Prostate gland (tissue), 2 donors: Measurements from ENCODE around the gene MYO16. TPM values are rescaled to one million over a fixed set of nuclear protein-coding genes. Genes with fewer than 3 reads are reported as not detected.
A peak's percentile ranks its signal among the peaks of the same experiment; 100 is the strongest.

Source experiments
- DNase-seq: peaks from one replicate; pipeline ENCODE4 v3.0.0-alpha.2; 2019; ENCODE audit warnings: low spot score
- H3K27ac ChIP-seq, 2 donors: fragments of 200-600 bp; sonication (generic); 2 replicates each; pipeline ENCODE4 v1.5.1; 2017 to 2019
- H3K27me3 ChIP-seq: fragments of 200-600 bp; sonication (generic); replicated peaks from 2 replicates; pipeline ENCODE4 v1.5.1; 2019; ENCODE audit not compliant: insufficient read depth
- H3K36me3 ChIP-seq, 2 donors: fragments of 200-600 bp; sonication (generic); 1 replicate in 1 of 2; 2 replicates in 1 of 2; pipeline versions ENCODE4 v1.5.1 to v1.8.1; 2017 to 2019
- H3K4me1 ChIP-seq: fragments of 200-600 bp; sonication (generic); replicated peaks from 2 replicates; pipeline ENCODE4 v1.5.1; 2019
- H3K4me3 ChIP-seq, 2 donors: fragments of 200-600 bp; sonication (generic); 2 replicates each; pipeline ENCODE4 v1.5.1; 2017 to 2019
- H3K9me3 ChIP-seq: fragments of 200-600 bp; sonication (generic); 2 replicates; pipeline ENCODE4 v1.5.1; 2017
- POLR2A ChIP-seq: fragments of 450-650 bp; IDR thresholded peaks from one replicate; pipeline ENCODE4 v1.6.1; 2016; ENCODE audit warnings: antibody characterized with exemption, mild to moderate bottlenecking
- POLR2AphosphoS5 ChIP-seq: sonication (generic); formaldehyde crosslinking; IDR thresholded peaks from one replicate; pipeline ENCODE4 v1.6.1; 2017; ENCODE audit warnings: antibody characterized with exemption
- WGBS: methylation state at CpG from one replicate; pipeline ENCODE4 v1.1.5; 2018; 5-methylcytosine and 5-hydroxymethylcytosine counted together
- intact Hi-C: fragments of 100-400 bp; cut with DNase I; formaldehyde crosslinking; loops from one replicate; pipeline ENCODE4 v1.14.2; 2022
- total RNA-seq, 2 donors: library from RNA; depleted of rRNA; stranded (reverse); fragments of >200 nt; gene quantifications; one replicate each; pipeline ENCODE4 v1.1.0, GENCODE V29; 2016
- TF ChIP-seq, protein P1 (sequence below), 4 experiments: fragments of 200-600 bp in 2 of 4; fragments of 450-650 bp in 2 of 4; sonication (generic) in 2 of 4; IDR thresholded peaks; 1 replicate in 3 of 4; 2 replicates in 1 of 4; pipeline ENCODE4 v1.5.1; 2016 to 2019; ENCODE audit warnings: antibody characterized with exemption in 4 of 4, mild to moderate bottlenecking in 2 of 4, moderate library complexity in 2 of 4

MYO16 gene
- total RNA-seq, 2 donors from 2014 or later, result 0.14 to 0.85 TPM

DNA sequence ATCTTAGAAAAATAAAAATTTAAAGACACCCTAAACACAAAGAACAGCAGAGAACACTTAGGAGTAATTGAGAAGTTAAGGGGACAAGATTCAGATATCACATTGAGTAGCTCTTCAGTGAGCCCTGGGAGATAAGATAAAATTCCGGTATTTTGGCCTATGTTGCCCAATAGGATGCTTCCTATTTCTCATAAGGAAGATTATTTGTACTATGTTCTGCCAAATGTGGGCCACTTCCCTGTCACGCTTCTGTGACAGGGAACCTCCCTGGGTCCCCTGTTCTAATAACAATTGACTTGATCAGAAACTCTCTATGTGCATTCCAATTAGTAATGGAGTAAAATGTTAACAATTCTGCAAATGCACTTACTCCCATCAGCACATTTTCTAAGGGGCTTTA lies 310.7 kb downstream of the MYO16 start:
- no peak overlapping the region for H3K4me3 ChIP-seq
- H3K27me3 ChIP-seq, result no peaks in the 10 kb centered on the region
- TF ChIP-seq, protein P1, sequence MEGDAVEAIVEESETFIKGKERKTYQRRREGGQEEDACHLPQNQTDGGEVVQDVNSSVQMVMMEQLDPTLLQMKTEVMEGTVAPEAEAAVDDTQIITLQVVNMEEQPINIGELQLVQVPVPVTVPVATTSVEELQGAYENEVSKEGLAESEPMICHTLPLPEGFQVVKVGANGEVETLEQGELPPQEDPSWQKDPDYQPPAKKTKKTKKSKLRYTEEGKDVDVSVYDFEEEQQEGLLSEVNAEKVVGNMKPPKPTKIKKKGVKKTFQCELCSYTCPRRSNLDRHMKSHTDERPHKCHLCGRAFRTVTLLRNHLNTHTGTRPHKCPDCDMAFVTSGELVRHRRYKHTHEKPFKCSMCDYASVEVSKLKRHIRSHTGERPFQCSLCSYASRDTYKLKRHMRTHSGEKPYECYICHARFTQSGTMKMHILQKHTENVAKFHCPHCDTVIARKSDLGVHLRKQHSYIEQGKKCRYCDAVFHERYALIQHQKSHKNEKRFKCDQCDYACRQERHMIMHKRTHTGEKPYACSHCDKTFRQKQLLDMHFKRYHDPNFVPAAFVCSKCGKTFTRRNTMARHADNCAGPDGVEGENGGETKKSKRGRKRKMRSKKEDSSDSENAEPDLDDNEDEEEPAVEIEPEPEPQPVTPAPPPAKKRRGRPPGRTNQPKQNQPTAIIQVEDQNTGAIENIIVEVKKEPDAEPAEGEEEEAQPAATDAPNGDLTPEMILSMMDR (IDR thresholded peaks at IDR 0.05), result no peak
- no peak for TF ChIP-seq POLR2A
- TF ChIP-seq POLR2AphosphoS5, result no peak
- H3K36me3 ChIP-seq, result no peaks in the 10 kb centered on the region
- H3K4me1 ChIP-seq, result no peaks in the 10 kb centered on the region
- no peaks in the 10 kb centered on the region for H3K9me3 ChIP-seq
- 81% methylated on average over 2 of the region's 2 CpGs for WGBS
- H3K27ac ChIP-seq, result no peak overlapping the region
- no peak for DNase-seq
- intact Hi-C loops, result no loop called here

DNA sequence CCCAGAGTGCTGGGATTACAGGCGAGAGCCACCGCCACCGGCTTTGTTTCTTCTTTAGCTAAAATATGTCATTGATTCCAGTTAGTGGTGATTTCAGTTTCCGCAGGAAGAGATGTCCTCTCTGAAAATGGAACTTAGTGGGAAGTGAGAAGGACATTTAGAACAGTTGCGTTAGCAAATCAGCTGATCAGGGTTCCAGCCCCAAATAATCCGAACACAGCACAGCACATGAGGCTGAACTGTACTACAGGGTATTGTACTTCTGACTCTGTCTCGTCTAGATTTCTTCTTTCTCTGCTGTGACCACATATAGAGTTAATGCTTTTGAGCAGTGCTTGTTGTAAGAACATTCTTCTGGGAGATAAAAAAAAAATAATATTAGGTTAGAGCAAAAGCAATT lies 314.4 kb downstream of the MYO16 start:
- 88% methylated on average over 7 of the region's 7 CpGs for WGBS
- TF ChIP-seq, protein P1 (IDR thresholded peaks at IDR 0.05), result no peak
- TF ChIP-seq POLR2A (no peak), POLR2AphosphoS5 (no peak)
- intact Hi-C loops, result no loop called here
- Histone ChIP-seq H3K4me1 (no peaks in the 10 kb centered on the region), H3K36me3 (no peaks in the 10 kb centered on the region), H3K9me3 (no peaks in the 10 kb centered on the region), H3K27ac (no peak overlapping the region), H3K4me3 (no peak overlapping the region), H3K27me3 (no peaks in the 10 kb centered on the region)
- no peak for DNase-seq

DNA sequence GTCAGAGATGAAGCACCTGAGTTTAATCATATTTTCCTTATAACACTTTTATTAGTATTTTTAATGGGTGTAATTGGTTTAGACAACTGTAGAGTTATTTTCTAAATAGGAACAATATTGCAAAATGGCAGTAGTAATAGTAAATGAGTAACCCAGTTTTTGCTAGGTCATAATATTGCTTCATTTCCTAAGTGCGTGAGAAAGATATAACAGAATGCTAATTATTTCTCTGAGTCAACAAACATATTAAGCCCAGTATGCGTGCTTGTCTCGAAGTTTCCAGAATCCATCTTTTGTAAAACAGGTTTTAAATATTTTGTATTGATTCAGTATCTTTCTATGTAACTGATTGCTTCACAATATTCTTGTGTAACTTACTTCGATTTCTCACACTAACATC lies 315.3 kb downstream of the MYO16 start:
- WGBS, result 74% methylated on average over 4 of the region's 4 CpGs
- intact Hi-C loops, result no loop called here
- no peak for DNase-seq
- Histone ChIP-seq H3K27ac (no peak overlapping the region), H3K27me3 (no peaks in the 10 kb centered on the region), H3K36me3 (no peaks in the 10 kb centered on the region), H3K9me3 (no peaks in the 10 kb centered on the region), H3K4me3 (no peak overlapping the region), H3K4me1 (no peaks in the 10 kb centered on the region)
- TF ChIP-seq POLR2AphosphoS5 (no peak), POLR2A (no peak)
- TF ChIP-seq, protein P1 (IDR thresholded peaks at IDR 0.05), result no peak

DNA sequence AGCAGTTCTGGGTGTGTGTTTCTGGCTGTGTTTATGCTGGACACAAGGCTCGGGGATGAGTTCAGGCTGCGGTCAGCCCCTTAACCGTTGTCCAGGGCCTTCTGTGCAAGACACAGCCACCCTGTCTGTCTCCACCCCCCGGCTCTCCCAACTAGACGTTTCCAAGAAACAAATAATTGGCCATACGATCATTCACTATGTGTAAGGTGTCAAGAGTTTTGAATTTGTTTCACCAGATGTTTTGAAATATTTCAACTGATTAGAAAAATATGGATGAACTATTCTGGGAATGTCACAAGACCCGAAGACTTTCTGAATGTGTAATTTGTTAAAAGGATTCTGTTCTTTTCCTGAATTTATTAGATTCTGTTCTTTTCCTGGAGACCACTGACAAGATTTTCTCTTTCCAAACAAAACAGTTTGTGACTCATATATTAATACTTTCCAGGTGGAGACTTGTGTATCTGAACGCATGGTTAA lies 318.2 kb downstream of the MYO16 start:
- intact Hi-C loops, result no loop called here
- Histone ChIP-seq H3K27ac (peak overlapping the region; percentile 35 to 57), H3K4me3 (no peak overlapping the region)

DNA sequence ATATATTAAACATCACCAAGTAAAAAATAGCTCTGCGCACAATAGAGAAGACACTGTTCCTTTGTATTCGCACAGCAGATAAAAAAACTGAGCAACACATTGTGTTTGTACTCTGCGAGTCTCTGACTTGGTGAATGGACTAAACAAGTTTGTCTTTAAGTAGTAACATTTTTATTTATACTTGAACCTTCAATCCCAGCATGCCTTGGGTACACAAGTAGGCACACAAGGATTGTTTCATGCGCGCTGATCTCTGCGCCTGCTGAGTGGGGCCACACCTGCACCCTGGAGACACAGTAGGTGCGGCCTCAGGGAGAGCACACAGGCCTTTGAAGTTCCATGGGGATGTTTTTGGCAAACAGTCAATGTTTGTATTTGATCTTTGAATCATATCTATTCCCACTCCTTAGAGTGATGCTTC lies 318.9 kb downstream of the MYO16 start:
- H3K4me3 ChIP-seq, result no peak overlapping the region
- H3K27ac ChIP-seq, result peak overlapping the region; percentile 35 to 57
- no peaks in the 10 kb centered on the region for H3K27me3 ChIP-seq
- no peaks in the 10 kb centered on the region for H3K4me1 ChIP-seq
- 43% methylated on average over 7 of the region's 7 CpGs for WGBS
- intact Hi-C loops, result no loop called here
- peak; percentile 57 for DNase-seq
- TF ChIP-seq POLR2A (no peak), POLR2AphosphoS5 (peak; percentile 79)
- TF ChIP-seq, protein P1 (IDR thresholded peaks at IDR 0.05), result no peak
- H3K9me3 ChIP-seq, result no peaks in the 10 kb centered on the region
- H3K36me3 ChIP-seq, result no peaks in the 10 kb centered on the region

More for the DNA sequence above, 318.2 kb downstream of the MYO16 start:
- TF ChIP-seq, protein P1 (IDR thresholded peaks at IDR 0.05), result no peak
- TF ChIP-seq POLR2A (no peak), POLR2AphosphoS5 (no peak)
- Histone ChIP-seq H3K27me3 (no peaks in the 10 kb centered on the region), H3K4me1 (no peaks in the 10 kb centered on the region), H3K36me3 (no peaks in the 10 kb centered on the region), H3K9me3 (no peaks in the 10 kb centered on the region)
- WGBS, result 56% methylated on average over 8 of the region's 8 CpGs
- no peak for DNase-seq
